Middle frontal gyrus (tissue), 1 donor: ENCODE data around the gene SPTBN4.
A peak's percentile ranks its signal among the peaks of the same experiment; 100 is the strongest.
"Not testable (repeated sequence)": the region's sequence is repeated elsewhere in the genome, so short reads cannot be mapped to it uniquely, and the experiment has no call there.

Source experiments
- DNase-seq: peaks from one replicate; pipeline ENCODE4 v3.0.0-alpha.2; 2015; ENCODE audit warnings: low spot score; ENCODE audit errors: extremely low spot score

SPTBN4 gene

DNA sequence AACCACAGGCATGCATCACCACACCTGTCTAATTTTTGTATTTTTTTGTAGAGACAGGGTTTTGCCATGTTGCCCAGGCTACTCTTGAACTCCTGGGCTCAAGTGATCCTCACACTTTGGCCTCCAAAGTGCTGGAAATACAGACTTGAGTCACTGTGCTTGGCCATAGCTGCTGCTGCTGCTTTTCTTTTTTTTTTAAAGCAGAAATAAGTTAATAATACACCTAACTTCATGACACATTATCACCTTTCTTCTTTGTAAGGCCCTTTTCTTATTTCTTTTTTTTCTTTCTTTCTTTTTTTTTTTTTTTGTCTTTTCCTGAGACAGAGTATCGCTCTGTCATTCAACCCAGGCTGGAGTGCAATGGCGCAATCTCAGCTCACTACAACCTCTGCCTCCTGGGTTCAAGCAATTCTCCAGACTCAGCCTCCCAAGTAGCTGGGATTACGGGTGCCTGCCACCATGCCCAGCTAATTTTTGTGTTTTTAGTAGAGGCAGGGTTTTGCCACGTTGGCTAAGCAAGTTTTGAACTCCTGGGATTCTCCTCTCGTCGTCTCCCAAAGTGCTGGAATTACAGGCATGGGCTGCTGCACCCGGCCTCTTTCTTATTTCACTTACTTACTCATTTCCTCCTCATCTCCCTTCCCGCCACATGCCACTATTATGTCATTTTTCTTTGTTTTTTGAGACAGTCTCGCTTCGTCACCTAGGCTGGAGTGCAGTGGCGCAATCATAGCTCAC, 118.6 kb downstream of the SPTBN4 start:
- no peak for DNase-seq

DNA sequence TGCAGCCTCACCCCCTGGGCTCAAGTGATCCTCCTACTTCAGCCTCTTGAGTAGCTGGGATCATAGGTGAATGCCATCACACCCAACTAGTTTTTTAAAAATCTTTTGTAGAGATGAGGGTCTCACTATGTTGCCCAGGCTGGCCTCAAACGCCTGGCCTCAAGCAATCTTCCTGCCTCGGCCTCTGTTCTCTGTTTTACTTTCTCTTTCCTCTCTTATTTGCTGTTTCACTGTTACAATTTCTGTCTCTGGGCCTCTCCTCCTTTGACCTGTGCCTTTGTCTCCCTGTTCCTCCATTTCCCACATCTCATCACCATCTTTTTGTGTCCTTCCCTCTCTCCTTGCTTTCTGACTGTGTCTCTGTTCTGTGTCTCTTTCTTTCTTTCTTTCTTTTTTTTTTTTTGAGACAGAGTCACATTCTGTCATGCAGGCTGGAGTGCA, 119.2 kb downstream of the SPTBN4 start:
- no peak for DNase-seq

DNA sequence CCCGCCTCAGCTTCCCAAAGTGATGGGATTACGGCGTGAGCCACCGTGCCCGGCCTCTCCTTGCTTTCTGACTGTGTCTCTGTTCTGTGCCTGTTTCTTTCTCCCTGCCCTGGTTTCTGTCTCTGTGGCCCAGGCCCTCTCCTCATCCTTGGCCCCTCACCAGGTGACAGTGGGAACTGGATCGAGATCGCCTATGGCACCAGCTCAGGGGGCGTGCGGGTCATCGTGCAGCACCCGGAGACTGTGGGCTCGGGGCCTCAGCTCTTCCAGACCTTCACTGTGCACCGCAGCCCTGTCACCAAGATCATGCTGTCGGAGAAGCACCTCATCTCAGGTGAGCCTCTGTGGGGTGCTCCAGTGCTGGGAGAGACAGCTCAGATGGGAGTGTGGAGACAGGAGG, 119.8 kb downstream of the SPTBN4 start:
- no peak for DNase-seq

DNA sequence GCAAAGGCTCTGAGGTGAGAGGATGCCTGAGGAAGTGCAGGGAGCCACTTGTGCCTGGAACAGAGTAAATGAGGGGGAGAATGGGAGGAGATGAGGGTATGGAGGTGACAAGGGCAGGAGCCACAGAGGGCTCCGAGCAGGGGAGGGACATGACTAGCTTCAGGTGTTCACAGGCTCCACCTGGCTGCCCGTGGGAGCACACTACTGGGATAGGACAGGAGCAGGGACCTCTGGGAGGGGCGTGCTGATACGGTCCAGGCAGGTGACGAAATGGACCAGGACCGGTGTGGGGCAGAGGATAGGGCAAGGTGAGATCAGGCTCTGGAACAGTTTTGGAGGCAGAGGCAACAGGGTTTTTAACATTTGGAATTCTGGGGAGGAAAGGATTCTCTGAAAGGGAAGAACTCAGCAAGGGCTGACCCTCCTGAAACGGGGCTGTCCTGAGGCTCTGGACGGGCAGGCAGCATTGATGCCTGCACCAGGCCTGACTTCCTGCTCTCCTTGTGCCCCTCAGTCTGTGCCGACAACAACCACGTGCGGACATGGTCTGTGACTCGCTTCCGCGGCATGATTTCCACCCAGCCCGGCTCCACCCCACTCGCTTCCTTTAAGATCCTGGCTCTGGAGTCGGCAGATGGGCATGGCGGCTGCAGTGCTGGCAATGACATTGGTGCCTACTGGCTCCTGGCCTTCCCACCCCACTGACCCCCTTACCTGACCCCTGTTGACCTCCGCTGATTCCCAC, 121.5 kb downstream of the SPTBN4 start:
- no peak for DNase-seq

DNA sequence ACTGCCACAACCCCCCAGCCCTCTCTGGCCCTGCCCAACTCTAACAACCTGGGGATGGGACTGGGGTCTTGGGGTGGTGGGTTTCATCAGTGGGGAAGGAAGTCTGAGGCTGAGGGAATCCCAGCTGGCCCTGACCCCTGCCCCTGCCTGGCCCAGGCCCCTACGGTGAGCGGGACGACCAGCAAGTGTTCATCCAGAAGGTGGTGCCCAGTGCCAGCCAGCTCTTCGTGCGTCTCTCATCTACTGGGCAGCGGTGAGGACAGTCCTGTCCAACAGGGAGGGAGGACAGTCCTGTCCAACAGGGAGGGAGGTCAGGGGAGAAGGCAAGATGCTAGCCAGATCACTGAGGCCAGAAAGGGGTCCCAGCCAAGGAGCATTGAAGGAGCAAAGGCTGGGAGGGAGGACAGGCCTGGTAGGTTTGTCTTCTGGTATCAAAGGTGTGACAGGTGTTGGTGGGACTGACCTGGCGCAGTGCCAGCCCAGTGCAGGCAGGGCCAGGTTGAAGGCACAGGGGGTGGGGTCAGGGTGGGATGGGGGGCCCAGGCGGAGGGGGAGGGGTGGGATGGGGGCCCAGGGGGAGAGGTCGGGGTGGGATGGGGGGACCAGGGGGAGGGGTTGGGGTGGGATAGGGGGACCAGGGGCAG, 122.2 kb downstream of the SPTBN4 start:
- no peak for DNase-seq

DNA sequence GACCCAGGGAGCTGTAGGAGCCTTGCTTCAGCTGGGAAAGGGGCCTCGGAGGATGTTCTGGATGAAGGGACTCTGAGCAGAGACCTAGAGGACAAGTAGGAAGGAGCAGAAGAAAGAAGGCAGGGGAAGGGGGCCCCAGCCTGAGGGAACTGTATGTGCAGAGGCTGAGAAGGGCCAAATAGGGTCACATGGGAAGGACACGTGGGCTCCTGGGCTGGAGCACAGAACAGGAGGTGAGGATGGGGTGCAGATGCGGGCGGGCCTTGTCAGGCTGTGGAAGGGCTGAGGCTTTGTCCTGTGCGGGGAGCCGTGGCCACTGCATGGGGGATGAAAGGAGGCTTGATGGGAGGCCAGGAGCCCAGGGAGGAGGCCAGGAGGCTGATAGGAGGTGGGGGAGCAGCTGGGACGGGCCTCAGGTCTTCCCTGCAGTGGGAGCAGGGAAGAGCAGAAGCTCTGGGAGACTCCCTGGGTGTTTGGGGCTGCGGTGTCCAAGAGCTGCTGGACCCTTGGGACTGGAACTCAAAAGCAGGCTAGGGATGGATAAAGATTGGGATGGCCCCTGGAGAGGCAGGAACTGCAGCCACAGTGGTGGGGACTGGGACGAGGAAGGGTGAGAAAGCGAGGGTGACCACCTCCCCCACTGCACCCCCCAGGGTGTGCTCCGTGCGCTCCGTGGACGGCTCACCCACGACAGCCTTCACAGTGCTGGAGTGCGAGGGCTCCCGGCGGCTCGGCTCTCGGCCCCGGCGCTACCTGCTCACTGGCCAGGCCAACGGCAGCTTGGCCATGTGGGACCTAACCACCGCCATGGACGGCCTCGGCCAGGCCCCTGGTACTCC, 123.0 kb downstream of the SPTBN4 start:
- no peak for DNase-seq

DNA sequence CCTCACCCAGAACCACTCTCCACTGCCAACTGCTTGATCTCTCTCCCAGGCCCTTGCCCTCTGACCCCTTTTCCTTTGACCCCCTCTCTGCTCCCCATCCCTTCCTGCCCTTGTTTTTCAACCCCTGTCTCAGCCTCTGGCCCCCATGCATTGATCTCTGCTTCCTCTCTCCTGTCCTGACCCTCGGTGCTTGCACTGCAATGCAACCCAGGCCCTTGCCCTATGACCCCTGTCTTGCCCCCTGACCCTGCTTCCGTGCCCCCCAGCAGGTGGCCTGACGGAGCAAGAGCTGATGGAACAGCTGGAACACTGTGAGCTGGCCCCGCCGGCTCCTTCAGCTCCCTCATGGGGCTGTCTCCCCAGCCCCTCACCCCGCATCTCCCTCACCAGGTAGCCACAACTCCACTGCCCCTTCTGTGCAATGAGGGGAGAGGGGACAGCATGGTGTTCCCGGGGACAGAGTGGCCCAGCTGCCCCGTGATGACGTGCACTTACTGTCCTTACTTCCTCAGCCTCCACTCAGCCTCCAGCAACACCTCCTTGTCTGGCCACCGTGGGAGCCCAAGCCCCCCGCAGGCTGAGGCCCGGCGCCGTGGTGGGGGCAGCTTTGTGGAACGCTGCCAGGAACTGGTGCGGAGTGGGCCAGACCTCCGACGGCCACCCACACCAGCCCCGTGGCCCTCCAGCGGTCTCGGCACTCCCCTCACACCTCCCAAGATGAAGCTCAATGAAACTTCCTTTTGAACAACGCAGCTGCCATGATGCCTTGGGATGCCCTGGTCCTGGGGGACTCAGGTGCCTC, 123.9 kb downstream of the SPTBN4 start:
- no peak for DNase-seq

DNA sequence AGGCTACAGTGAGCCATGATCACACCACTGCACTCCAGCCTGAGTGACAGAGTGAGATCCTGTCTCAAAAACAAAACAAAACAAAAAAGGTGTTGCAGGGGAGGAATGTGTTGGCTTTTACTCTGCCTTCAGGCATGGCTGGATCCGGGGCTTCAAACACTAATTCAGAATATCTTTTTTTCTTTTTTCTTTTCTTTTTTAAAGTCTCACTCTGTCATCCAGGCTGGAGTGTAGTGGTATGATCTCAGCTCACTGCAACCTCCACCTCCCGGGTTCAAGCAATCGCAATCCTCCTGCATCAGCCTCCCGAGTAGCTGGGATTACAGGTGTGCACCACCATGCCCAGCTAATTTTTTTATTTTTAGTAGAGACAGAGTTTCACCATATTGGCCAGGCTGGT, 124.9 kb downstream of the SPTBN4 start:
- not testable (repeated sequence) for DNase-seq

DNA sequence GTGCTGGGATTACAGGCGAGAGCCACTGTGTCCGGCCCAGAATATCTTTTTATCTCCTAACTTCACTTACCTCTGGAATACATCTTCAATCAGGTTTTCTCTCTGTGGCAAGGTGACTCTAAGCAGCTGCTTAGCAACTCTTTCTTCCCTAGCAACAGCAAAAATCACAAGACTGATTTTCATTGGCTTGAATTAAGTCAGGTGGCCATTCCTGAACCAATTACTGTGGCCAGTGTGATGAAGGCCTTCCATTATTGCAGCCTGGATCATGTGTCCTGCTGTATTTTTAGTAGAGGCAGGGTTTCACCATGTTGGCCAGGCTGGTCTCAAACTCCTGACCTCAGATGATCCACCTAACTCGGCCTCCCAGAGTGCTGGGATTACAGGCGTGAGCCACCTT, 125.4 kb downstream of the SPTBN4 start:
- DNase-seq = no peak

DNA sequence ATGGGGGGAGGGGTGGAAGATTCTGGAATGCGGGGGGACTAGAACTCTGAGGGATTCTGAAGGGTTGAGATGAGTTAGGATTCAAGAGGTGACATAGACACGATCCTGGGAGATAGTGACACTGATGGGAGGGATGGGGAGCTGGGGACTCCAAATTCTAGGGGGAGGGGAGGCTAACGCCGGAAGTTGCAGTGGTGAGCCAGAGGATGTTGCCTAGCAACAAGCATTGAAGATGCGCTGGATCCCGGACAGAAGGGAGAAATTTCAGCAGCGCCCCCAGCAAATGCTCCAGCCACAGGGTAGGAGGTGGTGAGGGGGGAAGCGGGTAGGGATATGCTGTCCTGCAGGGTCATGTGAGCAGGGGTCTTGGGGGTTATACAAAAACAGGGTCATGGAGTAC, 127.5 kb downstream of the SPTBN4 start:
- no peak for DNase-seq

DNA sequence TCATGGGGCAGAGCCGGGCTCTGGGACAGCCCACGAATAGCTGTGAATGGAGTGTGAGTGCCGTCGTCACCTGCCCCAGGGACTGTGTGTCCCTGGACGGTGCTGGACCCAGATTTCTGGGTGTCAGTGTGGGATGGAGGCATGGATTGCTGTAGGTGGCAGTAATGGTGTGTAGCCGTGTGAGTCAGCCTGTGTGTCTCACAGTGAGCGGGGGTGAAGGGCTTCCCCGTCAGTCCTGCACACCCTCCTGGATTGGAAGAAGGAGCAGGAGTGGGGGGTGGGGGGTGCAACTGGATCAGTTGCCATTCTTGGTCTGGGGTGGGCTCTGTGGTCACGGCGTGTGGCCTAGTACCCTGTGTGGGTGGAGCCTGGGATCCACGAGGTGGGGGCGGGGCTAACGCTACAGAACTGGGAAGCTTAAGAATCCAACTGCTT, 127.9 kb downstream of the SPTBN4 start:
- DNase-seq = no peak

DNA sequence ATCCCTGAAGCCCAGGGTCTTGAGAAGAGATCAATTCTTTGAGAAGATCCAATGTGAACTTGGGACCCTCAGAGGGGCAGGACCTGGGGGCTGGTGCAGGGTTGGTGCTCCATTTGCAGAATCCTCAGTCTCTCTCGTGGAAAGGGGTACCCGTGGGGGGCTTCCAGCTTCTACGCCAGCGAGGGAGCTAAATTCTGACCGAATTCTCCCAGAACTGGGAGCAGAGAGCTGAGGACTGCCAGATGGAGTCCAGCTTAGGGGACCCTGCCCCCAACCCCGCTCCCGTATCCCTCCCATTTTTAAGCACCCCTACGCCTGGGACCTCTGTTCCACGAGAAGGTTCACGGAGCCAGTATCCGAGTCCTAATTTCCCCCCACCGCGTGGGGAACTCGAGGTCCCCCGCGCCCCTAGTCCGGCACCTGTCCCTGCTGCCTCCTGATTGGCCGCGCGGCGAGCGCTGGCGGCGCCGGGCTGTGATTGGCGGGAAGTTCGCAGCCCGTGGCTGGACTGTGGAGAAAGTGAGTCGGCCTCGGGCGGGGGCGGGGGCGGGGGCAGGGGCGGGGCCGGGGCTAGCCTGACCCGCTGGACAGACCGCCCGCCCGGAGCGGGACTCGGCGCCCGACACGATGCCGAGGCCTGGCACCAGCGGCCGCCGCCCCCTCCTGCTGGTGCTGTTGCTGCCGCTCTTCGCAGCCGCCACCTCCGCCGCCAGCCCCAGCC, 130.0 kb downstream of the SPTBN4 start:
- DNase-seq = no peak

DNA sequence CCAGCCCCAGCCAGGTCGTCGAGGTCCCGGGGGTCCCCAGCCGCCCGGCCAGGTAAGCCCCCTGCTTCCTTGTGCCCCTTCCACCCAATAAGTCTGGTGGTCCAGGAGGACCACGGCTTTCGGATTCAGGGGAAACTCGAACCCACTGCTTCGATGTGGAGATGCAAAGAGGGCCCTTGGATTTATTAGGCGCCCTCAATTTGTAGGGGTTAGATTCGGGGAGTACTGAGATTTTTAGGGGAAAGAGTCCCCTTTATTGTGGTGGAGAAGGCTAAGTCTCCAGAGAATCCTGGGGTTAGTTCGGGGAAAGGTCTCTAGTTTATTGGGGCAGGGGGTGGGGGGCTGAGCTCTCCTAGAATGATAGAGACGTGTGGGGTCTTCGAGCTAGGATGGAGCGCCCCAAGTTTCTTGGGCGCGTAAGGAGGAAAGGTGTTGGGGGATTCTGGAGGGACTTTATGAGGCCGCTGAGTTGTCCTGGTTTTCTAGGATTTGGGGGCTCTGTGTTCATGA, 130.6 kb downstream of the SPTBN4 start:
- DNase-seq = no peak

DNA sequence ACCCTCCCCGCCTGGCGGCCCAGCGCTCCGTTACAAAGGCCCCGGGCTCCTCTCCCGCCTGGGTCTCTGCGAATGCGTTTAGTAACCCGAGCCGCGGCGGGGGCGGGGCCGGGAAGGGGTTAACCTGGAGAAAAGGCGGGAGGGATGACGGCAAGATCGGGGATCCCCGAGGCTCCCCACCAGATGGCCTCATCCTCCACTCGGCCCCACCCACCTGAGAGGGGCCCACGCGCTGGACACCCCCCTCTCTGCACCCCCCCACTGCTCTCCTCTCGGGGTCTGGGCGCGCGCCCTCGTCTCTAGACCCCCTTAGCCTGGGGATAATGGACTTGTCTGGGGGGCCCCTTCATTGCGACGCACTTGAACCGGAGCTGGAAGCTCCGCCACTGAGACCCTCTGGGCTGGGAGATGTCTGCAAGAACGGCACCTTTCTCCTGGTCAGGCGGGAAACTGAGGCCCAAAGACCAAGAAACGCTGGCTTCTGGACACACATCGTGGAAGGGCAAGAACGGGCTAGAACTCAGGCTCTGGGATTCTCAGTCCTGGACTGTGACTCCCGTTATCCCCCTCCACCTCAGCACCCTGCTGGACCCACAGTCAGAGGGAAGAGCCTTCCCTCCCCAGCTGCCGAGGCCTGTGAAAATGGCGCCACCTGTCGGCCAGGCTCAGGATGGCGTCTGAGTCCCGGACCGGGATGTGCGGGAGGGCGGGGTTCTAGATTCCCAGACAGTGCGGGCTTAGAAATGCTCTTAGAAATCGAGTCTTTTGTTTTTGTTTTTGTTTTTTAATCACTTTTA, 131.5 kb downstream of the SPTBN4 start:
- peak; percentile 79 for DNase-seq

DNA sequence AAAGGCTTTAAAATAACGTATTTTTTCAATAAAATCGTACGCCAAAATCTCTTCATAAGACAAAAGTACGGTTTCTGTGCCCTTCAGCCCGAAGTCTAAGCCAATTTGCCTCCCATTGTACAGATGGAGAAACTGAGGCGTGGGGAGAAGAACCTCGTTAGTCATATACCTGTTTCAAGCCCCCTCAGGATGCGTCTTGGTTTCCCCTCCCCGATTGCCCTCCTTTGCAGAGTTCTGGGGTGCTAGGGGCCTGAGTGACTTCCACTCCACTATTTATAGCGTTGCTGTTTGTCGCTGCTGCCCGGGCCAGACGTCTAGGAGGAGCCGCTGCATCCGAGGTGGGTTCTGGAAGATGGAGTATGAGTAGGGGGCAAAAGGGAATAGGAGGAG, 132.1 kb downstream of the SPTBN4 start:
- DNase-seq = no peak

DNA sequence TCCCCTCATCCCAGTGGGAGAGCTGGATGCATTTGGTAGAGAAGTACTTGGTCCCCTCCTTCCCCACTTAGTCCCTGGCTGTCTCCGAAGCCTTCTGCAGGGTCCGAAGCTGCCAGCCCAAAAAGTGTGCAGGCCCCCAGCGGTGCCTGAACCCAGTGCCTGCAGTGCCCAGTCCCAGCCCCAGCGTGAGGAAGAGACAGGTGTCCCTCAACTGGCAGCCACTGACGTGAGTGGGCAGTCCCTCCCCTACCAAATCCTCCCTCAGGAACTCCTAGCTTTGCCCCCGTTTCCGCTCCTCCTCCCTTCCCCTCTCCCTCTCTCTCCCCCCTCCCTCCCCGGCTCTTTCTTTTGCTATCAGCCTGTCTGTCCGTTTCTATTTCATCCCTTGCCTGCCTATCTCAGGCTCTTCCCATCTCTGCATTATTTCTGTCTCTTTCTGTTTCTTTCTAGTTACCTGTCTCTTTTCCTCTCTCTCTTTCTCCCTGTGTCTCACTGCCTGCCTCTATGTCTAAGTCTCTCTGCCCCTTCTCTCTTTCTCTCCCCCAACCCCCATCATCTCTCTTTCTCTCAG, 132.6 kb downstream of the SPTBN4 start:
- DNase-seq = no peak

DNA sequence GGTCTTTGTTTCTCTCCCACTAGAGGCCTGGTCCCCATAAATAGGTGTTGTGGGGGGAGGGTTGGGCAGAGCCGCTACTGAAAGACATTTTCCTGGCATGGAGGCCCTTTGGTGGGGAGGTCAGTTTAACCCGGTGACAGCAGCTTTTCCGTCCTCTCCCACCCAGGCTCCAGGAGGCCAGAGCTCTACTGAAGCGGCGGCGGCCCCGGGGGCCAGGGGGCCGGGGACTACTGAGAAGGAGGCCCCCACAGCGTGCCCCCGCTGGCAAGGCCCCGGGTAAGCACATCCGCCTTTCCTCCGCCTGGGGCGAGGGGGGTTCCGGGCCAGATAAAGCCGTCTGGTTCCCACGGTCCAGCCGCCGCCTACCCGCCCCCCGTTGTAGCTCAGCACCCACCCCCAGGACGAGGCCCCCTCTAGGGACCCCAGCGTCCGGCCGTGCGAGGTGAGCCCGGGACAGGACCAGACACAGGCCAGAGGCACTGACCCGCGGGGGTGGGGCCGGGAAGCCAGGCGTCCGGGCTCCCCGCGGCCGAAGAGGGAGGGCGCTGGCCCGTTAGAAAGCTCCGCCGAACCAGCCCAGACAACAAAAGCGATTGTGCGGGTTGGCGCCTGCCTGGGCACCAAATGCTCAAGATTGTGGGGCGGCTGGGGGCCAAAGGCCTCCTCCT, 133.2 kb downstream of the SPTBN4 start:
- DNase-seq = no peak

DNA sequence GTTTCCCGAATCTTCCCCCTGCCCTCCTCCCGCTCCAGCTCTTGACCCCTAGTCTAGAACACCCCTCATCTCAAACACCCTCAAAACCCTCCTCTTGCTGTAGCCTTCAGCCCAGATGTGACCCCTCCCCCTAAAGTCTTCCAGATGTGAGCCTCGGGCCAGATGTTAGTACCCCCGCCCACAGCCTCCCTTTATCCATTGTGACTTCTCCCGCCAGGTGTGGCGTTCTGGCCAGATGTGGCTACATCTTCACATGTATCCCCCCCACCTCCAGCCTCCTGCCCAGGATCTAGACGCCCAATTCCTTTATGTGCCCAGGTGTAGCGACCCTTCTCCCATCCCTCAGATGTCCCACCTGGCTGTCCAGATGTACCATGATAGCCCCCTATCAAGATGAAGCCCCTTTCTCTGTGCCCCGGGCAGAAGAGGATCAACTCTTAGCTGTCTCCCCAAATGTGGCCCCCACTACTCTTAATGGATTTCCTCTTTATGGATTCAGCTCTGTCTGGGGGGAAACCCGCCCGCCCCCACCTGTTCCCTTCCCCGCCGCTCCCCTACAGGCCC, 133.9 kb downstream of the SPTBN4 start:
- no peak for DNase-seq
